ENCODE results near the gene C1orf115.
"Not testable (repeated sequence)": the region's sequence is repeated elsewhere in the genome, so short reads cannot be mapped to it uniquely, and the experiment has no call there.

Gene C1orf115

GRCh38 chr1:220730486-220730885, 40.3 kb downstream of the C1orf115 start:
- peak; percentile 63 for DNase-seq

- no peak for DNase-seq
Observed at GRCh38 chr1:220732137-220732536, 42.0 kb downstream of the C1orf115 start.

- DNase-seq: no peak
Observed at GRCh38 chr1:220732621-220733020, 42.5 kb downstream of the C1orf115 start.

- DNase-seq: peak; percentile 91
Observed at GRCh38 chr1:220733086-220733601, 43.0 kb downstream of the C1orf115 start.

GRCh38 chr1:220734571-220735326, 44.6 kb downstream of the C1orf115 start:
- no peak for DNase-seq

- not testable (repeated sequence) for DNase-seq
Observed at GRCh38 chr1:220736283-220736682, 46.1 kb downstream of the C1orf115 start.

GRCh38 chr1:220741349-220741748, 51.2 kb downstream of the C1orf115 start:
- DNase-seq: no peak

- DNase-seq: no peak
Observed at GRCh38 chr1:220741825-220742224, 51.7 kb downstream of the C1orf115 start.

DNA sequence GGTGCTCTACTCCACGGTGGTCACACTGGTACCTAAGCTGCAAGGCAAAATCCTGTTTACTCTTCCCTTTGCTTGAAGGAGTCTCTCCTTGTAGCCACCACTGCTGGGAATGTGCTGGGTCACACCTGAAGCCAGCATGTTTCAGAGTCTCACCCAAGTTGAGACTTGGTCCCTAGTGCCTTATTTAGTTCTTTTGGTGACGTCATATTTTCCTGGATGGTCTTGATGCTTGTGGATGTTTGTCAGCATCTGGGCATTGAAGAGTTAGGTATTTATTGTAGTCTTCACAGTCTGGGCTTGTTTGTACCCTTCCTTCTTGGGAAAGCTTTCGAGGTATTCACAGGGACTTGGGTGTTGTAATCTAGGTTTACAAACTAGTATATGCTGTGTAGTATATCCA, 52.4 kb downstream of the C1orf115 start:
- DNase-seq: no peak

- no peak for DNase-seq
Observed at GRCh38 chr1:220746851-220747250, 56.7 kb downstream of the C1orf115 start.

DNA sequence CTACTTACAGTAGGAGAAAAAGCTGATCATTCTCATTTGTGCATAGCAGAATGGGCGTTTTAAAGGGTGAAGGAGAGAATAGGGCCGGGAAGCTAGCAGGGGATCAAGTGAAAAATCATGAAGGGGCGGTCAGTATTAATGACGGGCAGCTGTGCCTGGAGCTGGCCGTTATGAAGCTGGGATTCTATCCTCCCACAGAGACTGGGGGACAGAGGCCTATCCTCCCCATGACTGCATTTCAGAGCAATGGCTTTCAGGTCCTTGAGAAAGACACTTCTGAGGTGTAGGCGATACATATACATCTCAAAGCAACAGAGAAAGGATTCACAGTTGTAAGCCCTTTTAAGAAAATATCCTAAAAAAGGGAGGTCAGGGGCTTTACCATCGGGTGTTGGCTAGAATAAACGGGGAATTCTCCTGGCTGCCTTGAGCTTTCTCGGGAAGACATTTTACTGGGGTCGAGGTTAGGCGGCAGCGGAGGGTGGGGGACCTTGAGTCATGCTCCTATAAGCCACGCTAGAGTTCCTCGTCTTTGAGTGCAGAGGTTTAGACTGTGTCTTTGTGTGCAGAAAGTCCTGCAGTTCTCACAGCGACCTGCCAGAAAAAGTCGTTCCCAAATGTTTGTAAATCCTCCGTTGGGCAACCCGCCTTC, 57.4 kb downstream of the C1orf115 start:
- no peak for DNase-seq

GRCh38 chr1:220748089-220748934, 58.1 kb downstream of the C1orf115 start, which contains the start of gene MTARC2:
TSS of gene MTARC2 (plus strand) at chr1:220748322. CDS start at chr1:220748532, 210 bp downstream.
- DNase-seq: peak; percentile 40
